Ishikawa (cell line): ENCODE results near the gene CD46.

Experiments used
- CEBPB ChIP-seq: IDR thresholded peaks from 2 replicates; pipeline ENCODE4 v1.6.1; 2012
- CREB1 ChIP-seq: IDR thresholded peaks from 2 replicates; pipeline ENCODE4 v1.6.1; 2012; ENCODE audit warnings: low read depth
- EGR1 ChIP-seq: IDR thresholded peaks from 2 replicates; pipeline ENCODE4 v1.6.1; 2012
- EP300 ChIP-seq: IDR thresholded peaks from 2 replicates; pipeline ENCODE4 v1.6.1; 2012; ENCODE audit warnings: borderline replicate concordance
- FOXM1 ChIP-seq: IDR thresholded peaks from 2 replicates; pipeline ENCODE4 v1.6.1; 2012; ENCODE audit warnings: low read depth, borderline replicate concordance
- NFIC ChIP-seq: IDR thresholded peaks from 2 replicates; pipeline ENCODE4 v1.6.1; 2012
- RAD21 ChIP-seq: IDR thresholded peaks from 2 replicates; pipeline ENCODE4 v1.6.1; 2012; ENCODE audit warnings: low read depth
- TAF1 ChIP-seq: IDR thresholded peaks from 2 replicates; pipeline ENCODE4 v1.6.1; 2012; ENCODE audit warnings: low read depth, mild to moderate bottlenecking
- TCF12 ChIP-seq: IDR thresholded peaks from 2 replicates; pipeline ENCODE4 v1.6.1; 2012; ENCODE audit warnings: low read depth
- TEAD4 ChIP-seq: IDR thresholded peaks from 2 replicates; pipeline ENCODE4 v1.6.1; 2012
- YY1 ChIP-seq: IDR thresholded peaks from 2 replicates; pipeline ENCODE4 v1.6.1; 2012; ENCODE audit warnings: low read depth
- ZBTB7A ChIP-seq: IDR thresholded peaks from 2 replicates; pipeline ENCODE4 v1.6.1; 2012; ENCODE audit warnings: low read depth
- TF ChIP-seq, protein P1 (sequence below): IDR thresholded peaks from 2 replicates; pipeline ENCODE4 v1.6.1; 2012
- TF ChIP-seq, protein P2 (sequence below): IDR thresholded peaks from 2 replicates; pipeline ENCODE4 v1.6.1; 2012
- TF ChIP-seq, protein P3 (sequence below): IDR thresholded peaks from 2 replicates; pipeline ENCODE4 v1.6.1; 2012; ENCODE audit warnings: low read depth, mild to moderate bottlenecking

The CD46 gene

DNA sequence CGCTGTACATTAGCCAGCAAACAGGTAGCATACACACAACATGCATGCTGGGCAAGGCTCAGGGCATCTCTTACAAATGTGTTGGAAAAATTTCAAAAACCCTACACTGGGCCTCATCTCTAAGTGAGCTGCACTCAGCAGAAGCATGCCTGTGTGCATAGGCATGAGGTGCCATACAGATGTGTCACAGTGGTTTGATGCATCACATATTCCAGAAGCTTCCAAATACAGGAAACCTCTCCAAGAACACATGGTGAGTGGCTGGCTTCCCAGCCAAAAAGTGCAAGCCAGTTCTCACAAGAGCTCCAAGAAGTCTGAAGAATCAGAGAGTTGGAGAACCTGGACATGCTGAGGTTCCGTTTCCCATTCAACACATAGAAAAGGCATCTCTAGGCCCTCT, 58.3 kb downstream of the CD46 start:
- TF ChIP-seq NFIC, result no peak
- no peak for TF ChIP-seq RAD21
- TF ChIP-seq CEBPB, result no peak
- TF ChIP-seq, protein P1, sequence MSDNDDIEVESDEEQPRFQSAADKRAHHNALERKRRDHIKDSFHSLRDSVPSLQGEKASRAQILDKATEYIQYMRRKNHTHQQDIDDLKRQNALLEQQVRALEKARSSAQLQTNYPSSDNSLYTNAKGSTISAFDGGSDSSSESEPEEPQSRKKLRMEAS, result no peak
- no peak for TF ChIP-seq CREB1
- TF ChIP-seq EP300, result no peak
- no peak for TF ChIP-seq EGR1
- TF ChIP-seq ZBTB7A, result no peak
- no peak for TF ChIP-seq TAF1
- TF ChIP-seq TCF12, result no peak
- no peak for TF ChIP-seq FOXM1

DNA sequence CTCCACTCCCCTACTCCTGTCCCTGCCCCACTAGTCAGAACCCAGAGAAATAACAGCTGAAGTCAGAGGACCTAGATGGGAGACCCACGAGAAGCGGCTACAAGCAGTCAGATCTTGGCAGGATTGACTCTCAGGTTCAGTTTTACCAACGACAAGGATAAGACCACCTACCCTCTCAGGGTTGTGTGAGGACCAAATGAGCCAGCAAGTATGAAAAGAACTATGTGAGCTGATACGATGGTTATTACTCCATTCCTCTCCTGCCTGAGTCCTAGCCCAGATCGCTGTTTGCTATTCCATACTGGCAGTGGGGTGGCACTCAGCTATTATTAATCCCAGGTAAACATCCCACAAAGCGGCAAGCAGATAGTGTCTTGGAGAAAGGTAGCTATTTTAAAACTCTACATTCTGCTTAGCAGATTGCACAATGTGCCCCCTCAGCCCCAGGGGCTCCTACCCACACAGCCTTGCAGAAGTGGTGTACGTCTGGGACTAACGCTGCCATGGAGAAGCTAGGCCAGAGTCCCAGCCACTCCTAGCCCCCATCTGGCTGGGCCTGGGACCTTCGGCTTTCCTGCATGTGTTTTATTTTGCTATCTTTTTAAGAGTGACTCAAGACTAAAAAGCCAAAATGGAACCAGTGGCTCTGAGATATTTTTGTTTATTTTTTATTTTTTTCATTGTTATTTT, 58.9 kb downstream of the CD46 start:
- TF ChIP-seq, protein P2, sequence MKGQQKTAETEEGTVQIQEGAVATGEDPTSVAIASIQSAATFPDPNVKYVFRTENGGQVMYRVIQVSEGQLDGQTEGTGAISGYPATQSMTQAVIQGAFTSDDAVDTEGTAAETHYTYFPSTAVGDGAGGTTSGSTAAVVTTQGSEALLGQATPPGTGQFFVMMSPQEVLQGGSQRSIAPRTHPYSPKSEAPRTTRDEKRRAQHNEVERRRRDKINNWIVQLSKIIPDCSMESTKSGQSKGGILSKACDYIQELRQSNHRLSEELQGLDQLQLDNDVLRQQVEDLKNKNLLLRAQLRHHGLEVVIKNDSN, result no peak
- no peak for TF ChIP-seq NFIC
- no peak for TF ChIP-seq EGR1
- TF ChIP-seq RAD21, result no peak
- no peak for TF ChIP-seq ZBTB7A
- no peak for TF ChIP-seq YY1
- no peak for TF ChIP-seq EP300
- TF ChIP-seq, protein P3, sequence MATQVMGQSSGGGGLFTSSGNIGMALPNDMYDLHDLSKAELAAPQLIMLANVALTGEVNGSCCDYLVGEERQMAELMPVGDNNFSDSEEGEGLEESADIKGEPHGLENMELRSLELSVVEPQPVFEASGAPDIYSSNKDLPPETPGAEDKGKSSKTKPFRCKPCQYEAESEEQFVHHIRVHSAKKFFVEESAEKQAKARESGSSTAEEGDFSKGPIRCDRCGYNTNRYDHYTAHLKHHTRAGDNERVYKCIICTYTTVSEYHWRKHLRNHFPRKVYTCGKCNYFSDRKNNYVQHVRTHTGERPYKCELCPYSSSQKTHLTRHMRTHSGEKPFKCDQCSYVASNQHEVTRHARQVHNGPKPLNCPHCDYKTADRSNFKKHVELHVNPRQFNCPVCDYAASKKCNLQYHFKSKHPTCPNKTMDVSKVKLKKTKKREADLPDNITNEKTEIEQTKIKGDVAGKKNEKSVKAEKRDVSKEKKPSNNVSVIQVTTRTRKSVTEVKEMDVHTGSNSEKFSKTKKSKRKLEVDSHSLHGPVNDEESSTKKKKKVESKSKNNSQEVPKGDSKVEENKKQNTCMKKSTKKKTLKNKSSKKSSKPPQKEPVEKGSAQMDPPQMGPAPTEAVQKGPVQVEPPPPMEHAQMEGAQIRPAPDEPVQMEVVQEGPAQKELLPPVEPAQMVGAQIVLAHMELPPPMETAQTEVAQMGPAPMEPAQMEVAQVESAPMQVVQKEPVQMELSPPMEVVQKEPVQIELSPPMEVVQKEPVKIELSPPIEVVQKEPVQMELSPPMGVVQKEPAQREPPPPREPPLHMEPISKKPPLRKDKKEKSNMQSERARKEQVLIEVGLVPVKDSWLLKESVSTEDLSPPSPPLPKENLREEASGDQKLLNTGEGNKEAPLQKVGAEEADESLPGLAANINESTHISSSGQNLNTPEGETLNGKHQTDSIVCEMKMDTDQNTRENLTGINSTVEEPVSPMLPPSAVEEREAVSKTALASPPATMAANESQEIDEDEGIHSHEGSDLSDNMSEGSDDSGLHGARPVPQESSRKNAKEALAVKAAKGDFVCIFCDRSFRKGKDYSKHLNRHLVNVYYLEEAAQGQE, result no peak
- TF ChIP-seq TCF12, result no peak
- no peak for TF ChIP-seq TAF1
- no peak for TF ChIP-seq FOXM1
- TF ChIP-seq, protein P1, result no peak

DNA sequence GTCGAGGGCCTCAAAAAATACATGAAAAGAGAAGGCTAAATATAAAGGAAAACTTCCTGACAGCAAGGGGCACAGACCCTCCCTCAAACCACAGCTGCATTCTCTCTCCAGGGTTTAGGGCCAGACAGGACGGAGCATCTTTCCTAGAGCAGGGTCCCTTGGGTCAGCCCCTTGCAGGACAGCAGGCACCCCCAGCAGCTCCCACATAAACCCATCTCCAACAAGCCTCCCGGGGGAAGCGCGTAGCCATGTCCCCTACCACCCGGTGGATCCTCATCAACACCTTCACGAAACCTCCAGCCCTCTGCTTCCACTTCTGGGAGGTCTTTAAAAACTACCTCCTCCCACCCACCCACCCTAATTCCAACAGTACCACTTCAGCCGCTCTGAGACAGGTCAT, 59.5 kb downstream of the CD46 start:
- TF ChIP-seq CEBPB, result no peak
- TF ChIP-seq ZBTB7A, result no peak
- TF ChIP-seq RAD21, result no peak
- TF ChIP-seq CREB1, result no peak
- TF ChIP-seq YY1, result no peak
- TF ChIP-seq, protein P1, result no peak
- no peak for TF ChIP-seq TCF12
- no peak for TF ChIP-seq TEAD4

DNA sequence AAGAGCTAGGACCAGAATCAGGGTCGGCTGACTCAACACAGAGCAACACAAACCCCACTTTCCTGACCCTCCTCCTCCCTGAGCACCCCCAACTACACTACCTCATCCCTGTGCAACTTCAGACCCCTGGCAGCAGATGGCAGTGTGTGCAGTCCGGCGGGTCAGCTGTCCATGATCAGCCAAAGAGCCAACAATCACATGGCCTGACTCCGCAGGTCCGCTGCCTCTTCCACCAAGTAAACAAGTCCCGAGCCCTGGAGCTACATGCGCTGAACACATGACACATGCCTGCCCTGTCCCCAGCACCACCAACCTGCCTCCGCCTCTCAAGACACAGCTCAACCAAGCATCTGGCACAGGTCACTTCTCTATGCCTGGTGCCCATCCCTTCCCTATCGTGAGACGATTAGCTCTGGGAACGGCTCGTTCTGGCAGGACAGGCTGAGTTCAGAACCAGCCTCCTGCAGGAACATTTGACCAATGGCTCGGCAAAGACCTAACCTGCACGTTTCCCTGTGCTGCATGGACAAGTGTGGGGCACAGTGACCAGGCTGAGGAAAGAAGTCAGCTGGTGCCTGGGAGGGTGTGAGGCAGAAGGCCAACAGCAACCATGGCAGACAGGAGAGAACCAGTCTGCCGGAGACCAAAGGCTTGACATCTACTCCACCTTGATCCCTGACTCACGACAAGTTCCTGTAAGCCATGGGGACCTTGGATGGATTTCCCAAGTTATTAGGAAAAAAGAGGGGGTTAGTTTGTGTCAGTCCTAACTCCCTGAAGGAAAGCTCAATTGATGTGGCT, 60.3 kb downstream of the CD46 start:
- TF ChIP-seq, protein P1, result no peak
- TF ChIP-seq TAF1 (no peak), RAD21 (peak; percentile 41; the same call in 1 of the 2 replicates), EGR1 (no peak), ZBTB7A (no peak), TCF12 (no peak), YY1 (no peak)
- TF ChIP-seq, protein P3, result no peak
- TF ChIP-seq, protein P2, result peak; percentile 34; the same call in 1 of the 2 replicates

DNA sequence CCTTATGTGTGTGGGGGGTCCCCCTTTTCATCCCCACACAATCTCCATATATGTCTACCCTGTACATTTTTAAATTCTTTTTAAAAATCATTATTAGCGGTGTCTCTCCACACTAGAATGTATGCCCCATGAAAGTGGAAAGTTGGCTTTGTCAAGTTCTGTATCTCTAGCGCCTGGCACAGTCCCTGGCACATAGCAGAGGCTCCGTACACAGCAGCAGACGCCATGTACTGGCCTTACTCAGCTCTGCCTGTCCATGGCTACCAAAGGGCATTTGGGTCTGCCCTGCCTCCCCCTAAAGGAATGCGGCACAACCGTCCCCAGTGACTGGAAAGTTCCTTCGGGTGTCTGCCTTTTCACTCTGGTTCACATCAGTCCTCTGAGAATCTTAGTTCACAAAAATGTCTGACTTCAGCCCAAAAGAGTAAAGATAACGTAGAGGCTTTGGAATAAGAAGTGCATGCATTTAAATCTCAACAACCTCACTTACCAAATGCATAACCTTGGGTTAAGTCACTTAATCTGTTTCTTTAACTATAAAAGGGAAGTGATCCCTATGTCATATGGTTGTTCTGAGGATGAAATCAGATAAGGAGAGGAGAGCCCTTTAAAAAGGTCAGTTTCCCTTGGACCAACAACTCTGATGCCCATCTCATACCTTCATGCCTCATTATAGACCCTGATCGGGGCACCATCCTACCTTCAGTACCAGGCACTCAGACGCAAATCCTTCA, 61.1 kb downstream of the CD46 start:
- TF ChIP-seq TEAD4 (no peak), TAF1 (no peak), ZBTB7A (no peak), RAD21 (no peak), CREB1 (no peak), CEBPB (no peak), YY1 (no peak), EGR1 (no peak), FOXM1 (no peak), TCF12 (no peak), NFIC (no peak), EP300 (no peak)
- TF ChIP-seq, protein P2, result no peak
- TF ChIP-seq, protein P3, result no peak
- TF ChIP-seq, protein P1, result no peak
